VCaP (cell line): Measurements from ENCODE around the gene HILPDA.

Experiments
- H3K27ac ChIP-seq: fragments of 450-650 bp; 2 replicates; pipeline ENCODE4 v1.5.1; 2017
- CTCF ChIP-seq: fragments of 450-650 bp; conservative IDR thresholded peaks from 2 replicates; pipeline ENCODE4 v1.5.1; 2017; ENCODE audit warnings: mild to moderate bottlenecking, moderate library complexity

Gene HILPDA

GRCh38 chr7:128410451-128410753 lies 45.3 kb upstream of the HILPDA start:
- TF ChIP-seq CTCF = no peak
- peak overlapping the region; percentile 86 for H3K27ac ChIP-seq

GRCh38 chr7:128415217-128415785 lies 40.4 kb upstream of the HILPDA start:
- no peak overlapping the region for H3K27ac ChIP-seq
- TF ChIP-seq CTCF = no peak

- no peak overlapping the region for H3K27ac ChIP-seq
- no peak for TF ChIP-seq CTCF
Observed at GRCh38 chr7:128417071-128417470, 38.6 kb upstream of the HILPDA start.

DNA sequence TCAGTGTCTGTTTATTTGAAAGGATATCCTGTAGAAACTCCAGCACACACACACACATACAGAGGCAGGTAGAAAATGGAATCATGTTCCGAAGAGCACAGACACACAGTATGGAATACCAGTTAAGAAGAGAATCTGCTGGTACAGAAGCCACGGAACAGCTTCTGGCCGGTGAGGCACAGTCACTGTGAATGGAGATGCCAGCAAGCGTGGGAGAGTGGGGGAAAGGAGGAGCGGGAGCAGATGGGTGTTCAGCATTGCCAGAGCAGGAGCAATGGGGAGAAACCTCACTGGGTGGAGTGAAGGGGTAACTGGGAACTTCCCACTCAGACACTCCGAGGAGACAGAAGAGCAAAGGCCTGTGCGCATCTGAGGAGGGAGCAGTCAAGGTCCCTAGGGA lies 36.4 kb upstream of the HILPDA start:
- TF ChIP-seq CTCF = no peak
- no peak overlapping the region for H3K27ac ChIP-seq

GRCh38 chr7:128420773-128421172 lies 34.9 kb upstream of the HILPDA start:
- TF ChIP-seq CTCF = no peak
- H3K27ac ChIP-seq = no peak overlapping the region

GRCh38 chr7:128421384-128421783 lies 34.3 kb upstream of the HILPDA start:
- TF ChIP-seq CTCF = no peak
- no peak overlapping the region for H3K27ac ChIP-seq

- no peak overlapping the region for H3K27ac ChIP-seq
- TF ChIP-seq CTCF = no peak
Observed at GRCh38 chr7:128422037-128422436, 33.6 kb upstream of the HILPDA start.

GRCh38 chr7:128422842-128423241 lies 32.8 kb upstream of the HILPDA start:
- TF ChIP-seq CTCF = no peak
- no peak overlapping the region for H3K27ac ChIP-seq
